Progenitor cell of endocrine pancreas (in vitro differentiated cells): ENCODE results near the gene EDIL3. TPM values are rescaled to one million over a fixed set of nuclear protein-coding genes. Genes with fewer than 3 reads are reported as not detected.

Experiments used
- DNase-seq: peaks from one replicate; pipeline ENCODE4 v3.0.0; 2021; ENCODE audit warnings: low spot score; ENCODE audit not compliant: unreplicated experiment
- H3K27ac Mint-ChIP-seq: 2 replicates; pipeline ENCODE4 v1.8.0; 2021; ENCODE audit warnings: mild to moderate bottlenecking, moderate library complexity, mixed read lengths
- H3K27me3 Mint-ChIP-seq: 2 replicates; pipeline ENCODE4 v1.8.0; 2021; ENCODE audit warnings: mixed read lengths
- H3K36me3 Mint-ChIP-seq: 2 replicates; pipeline ENCODE4 v1.8.0; 2022; ENCODE audit warnings: mixed read lengths; ENCODE audit not compliant: insufficient read depth
- H3K4me1 Mint-ChIP-seq: 2 replicates; pipeline ENCODE4 v1.8.0; 2021; ENCODE audit warnings: low read depth, mixed read lengths
- H3K4me3 Mint-ChIP-seq: 2 replicates; pipeline ENCODE4 v1.8.0; 2021; ENCODE audit warnings: low read depth, mild to moderate bottlenecking, moderate library complexity, mixed read lengths
- H3K9me3 Mint-ChIP-seq: 2 replicates; pipeline ENCODE4 v1.8.0; 2021; ENCODE audit warnings: low read depth, mixed read lengths
- CTCF ChIP-seq: fragments of 200-600 bp; sonication (generic); IDR thresholded peaks from one replicate; pipeline ENCODE4 v1.5.0; 2021; ENCODE audit warnings: antibody characterized with exemption, mild to moderate bottlenecking; ENCODE audit not compliant: unreplicated experiment
- total RNA-seq: library from RNA; stranded (reverse); gene quantifications from 2 replicates; pipeline ENCODE4 v1.2.1, GENCODE V29; 2021

EDIL3 gene
- total RNA-seq, 1 donor from 2014 or later, result 4.8 TPM

GRCh38 chr5:83991566-83992224, 393.0 kb downstream of the EDIL3 start:
- H3K4me1 Mint-ChIP-seq, result no peaks in the 10 kb centered on the region
- no peak for DNase-seq
- no peaks in the 10 kb centered on the region for H3K36me3 Mint-ChIP-seq
- no peak for TF ChIP-seq CTCF
- no peaks in the 10 kb centered on the region for H3K27me3 Mint-ChIP-seq
- no peaks in the 10 kb centered on the region for H3K9me3 Mint-ChIP-seq
- no peak overlapping the region for H3K27ac Mint-ChIP-seq
- no peak overlapping the region for H3K4me3 Mint-ChIP-seq

GRCh38 chr5:83988293-83988685, 396.4 kb downstream of the EDIL3 start:
- no peak for TF ChIP-seq CTCF
- no peaks in the 10 kb centered on the region for H3K4me1 Mint-ChIP-seq
- no peak overlapping the region for H3K4me3 Mint-ChIP-seq
- H3K27ac Mint-ChIP-seq, result no peak overlapping the region
- DNase-seq, result no peak
- H3K9me3 Mint-ChIP-seq, result no peaks in the 10 kb centered on the region
- no peaks in the 10 kb centered on the region for H3K27me3 Mint-ChIP-seq
- H3K36me3 Mint-ChIP-seq, result no peaks in the 10 kb centered on the region

GRCh38 chr5:83987513-83988292, 397.0 kb downstream of the EDIL3 start:
- no peak overlapping the region for H3K27ac Mint-ChIP-seq
- DNase-seq, result no peak
- no peak overlapping the region for H3K4me3 Mint-ChIP-seq
- H3K9me3 Mint-ChIP-seq, result no peaks in the 10 kb centered on the region
- no peak for TF ChIP-seq CTCF
- no peaks in the 10 kb centered on the region for H3K36me3 Mint-ChIP-seq
- no peaks in the 10 kb centered on the region for H3K27me3 Mint-ChIP-seq
- H3K4me1 Mint-ChIP-seq, result no peaks in the 10 kb centered on the region

GRCh38 chr5:83983852-83984251, 400.8 kb downstream of the EDIL3 start:
- H3K27ac Mint-ChIP-seq, result no peak overlapping the region
- TF ChIP-seq CTCF, result no peak
- no peaks in the 10 kb centered on the region for H3K4me1 Mint-ChIP-seq

GRCh38 chr5:83973925-83974815, 410.5 kb downstream of the EDIL3 start:
- H3K36me3 Mint-ChIP-seq, result no peaks in the 10 kb centered on the region
- no peak overlapping the region for H3K4me3 Mint-ChIP-seq
- no peaks in the 10 kb centered on the region for H3K27me3 Mint-ChIP-seq
- no peak for DNase-seq
- TF ChIP-seq CTCF, result no peak
- H3K9me3 Mint-ChIP-seq, result no peaks in the 10 kb centered on the region
- no peak overlapping the region for H3K27ac Mint-ChIP-seq
- H3K4me1 Mint-ChIP-seq, result peaks cover 2% of the 10 kb centered on the region

More at GRCh38 chr5:83983852-83984251, 400.8 kb downstream of the EDIL3 start:
- H3K36me3 Mint-ChIP-seq, result no peaks in the 10 kb centered on the region
- H3K27me3 Mint-ChIP-seq, result no peaks in the 10 kb centered on the region
- H3K9me3 Mint-ChIP-seq, result no peaks in the 10 kb centered on the region
- no peak for DNase-seq
- H3K4me3 Mint-ChIP-seq, result no peak overlapping the region
